HG03025 (cell line): ENCODE measurements around the gene F13A1.

Experiments used
- ATAC-seq: cut with Tn5 transposase; IDR thresholded peaks from one replicate; pipeline ENCODE4 v1.9.1; 2021; ENCODE audit warnings: mild to moderate bottlenecking, moderate library complexity; ENCODE audit not compliant: unreplicated experiment, low FRiP score

Gene F13A1

GRCh38 chr6:6319952-6320811 is at the start of gene F13A1:
Gene F13A1 (minus strand): TSS chr6:6320662. CDS start chr6:6318664, 1,998 bp downstream.
- ATAC-seq: no peak

- no peak for ATAC-seq
Observed at GRCh38 chr6:6368684-6369052, 48.2 kb upstream of the F13A1 start.

DNA sequence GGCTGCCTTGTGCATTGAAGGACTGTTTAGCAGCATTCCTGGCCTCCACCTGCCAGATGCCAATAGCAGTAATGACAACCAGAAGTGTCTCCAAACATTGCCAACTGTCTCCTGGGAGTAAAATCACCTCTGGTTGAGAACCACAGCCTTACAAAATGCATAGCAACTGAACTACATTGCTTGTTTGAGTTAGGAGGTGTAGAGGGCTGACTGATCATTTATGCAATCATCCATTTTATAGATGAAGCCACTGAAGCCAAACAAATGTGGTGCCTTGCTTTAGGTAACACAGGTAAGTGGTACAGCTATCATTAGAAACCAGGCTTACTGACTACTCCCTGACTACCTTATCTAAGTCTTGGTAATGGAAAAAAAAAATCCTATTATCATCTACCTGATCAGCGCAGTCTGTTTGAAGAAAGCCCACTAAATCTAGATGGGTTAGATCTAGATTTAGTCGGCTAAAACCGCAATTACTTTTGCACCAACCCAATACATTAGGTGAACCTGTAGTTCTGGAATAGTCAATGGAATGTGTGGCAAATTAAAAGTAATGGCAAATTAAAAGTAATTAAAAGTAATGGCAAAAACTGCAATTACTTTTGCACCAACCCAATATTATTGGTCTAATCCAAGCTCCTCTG is 47.7 kb upstream of the F13A1 start:
- no peak for ATAC-seq

- ATAC-seq: no peak
Observed at GRCh38 chr6:6366803-6367202, 46.3 kb upstream of the F13A1 start.

GRCh38 chr6:6365242-6365641 is 44.8 kb upstream of the F13A1 start:
- no peak for ATAC-seq

DNA sequence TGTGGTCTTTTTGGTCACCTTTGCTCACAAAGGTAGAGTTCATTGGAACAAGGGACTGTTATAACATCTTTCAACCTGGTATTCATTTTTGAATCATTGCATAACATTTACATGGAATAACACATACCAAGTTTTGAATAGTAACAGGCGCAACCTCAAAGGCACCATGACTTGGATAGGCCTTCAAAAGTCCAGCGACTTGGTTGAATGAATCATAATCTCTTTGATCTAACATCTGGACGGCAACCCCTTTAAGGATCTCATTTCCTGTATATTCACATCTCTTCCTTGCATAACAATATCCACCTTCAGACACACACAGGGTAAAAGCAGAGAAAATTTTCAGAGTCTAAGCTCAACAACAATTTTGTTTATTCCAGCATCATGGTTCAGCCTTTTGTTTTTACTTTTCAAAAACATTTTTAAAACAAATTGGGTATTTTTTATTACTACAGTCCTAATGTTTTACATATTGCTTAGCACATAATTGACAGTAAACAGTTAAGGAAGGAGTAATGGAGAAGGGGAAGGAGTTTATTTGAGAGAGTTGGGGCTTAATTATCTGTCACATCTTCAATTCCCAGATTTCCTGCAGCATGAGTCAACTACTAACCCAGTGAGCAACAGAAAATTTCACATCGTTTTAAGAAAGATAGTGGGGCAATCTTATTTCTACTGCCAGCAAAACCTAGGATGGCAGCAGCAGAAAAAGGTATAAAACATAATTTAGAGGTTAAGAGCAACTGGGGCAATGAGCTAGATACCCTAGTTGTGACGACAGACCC is 41.8 kb upstream of the F13A1 start:
- no peak for ATAC-seq

- ATAC-seq: no peak
Observed at GRCh38 chr6:6357530-6357929, 37.1 kb upstream of the F13A1 start.

DNA sequence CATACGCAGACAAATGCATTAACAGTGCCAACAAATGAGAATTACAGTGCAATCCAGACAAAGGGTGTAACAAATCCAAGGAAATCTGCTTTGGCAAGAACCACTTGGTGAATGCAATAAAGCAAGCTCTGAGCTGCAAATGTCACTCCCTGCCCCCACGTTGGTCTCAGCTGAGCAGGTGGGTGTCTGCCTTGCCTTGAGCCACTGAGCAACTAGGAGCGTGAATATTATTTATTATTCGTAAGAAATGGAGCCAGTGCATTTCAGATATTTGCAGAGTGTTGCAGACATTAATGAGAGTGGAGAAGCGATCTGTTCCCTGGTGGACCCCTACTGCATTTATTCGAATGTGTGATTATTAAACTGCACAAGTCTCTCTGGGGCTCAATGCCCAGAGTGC is 36.6 kb upstream of the F13A1 start:
- no peak for ATAC-seq

GRCh38 chr6:6352772-6353171 is 32.3 kb upstream of the F13A1 start:
- no peak for ATAC-seq

DNA sequence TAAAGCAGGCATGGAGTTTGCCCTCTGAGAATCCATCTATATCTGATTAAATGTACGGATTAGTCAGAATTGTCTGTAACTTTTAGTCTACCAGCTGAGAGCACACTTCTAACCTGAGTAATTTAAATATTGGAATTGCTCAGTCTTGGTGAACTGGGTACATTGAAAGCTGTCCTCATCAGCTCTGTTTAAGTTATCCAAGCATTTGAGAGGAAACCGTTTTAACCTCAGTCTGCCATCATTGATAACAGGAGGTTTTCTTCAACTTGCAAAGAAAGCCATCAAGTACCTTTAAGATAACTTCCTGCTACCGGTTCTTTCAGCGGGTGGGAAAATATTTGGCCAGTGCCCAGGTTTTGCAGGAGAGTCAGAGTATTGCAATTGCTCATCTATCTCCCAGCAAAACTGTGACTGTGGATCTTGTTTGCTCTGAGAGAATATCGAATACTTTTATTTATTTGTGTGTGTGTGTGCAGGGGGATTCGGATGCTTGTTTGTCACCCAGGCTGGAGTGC is 31.1 kb upstream of the F13A1 start:
- no peak for ATAC-seq

- ATAC-seq: no peak
Observed at GRCh38 chr6:6350696-6351095, 30.2 kb upstream of the F13A1 start.

- ATAC-seq: no peak
Observed at GRCh38 chr6:6348256-6348655, 27.8 kb upstream of the F13A1 start.

GRCh38 chr6:6346427-6347023 is 26.1 kb upstream of the F13A1 start:
- no peak for ATAC-seq

GRCh38 chr6:6333501-6333900 is 13.0 kb upstream of the F13A1 start:
- no peak for ATAC-seq

DNA sequence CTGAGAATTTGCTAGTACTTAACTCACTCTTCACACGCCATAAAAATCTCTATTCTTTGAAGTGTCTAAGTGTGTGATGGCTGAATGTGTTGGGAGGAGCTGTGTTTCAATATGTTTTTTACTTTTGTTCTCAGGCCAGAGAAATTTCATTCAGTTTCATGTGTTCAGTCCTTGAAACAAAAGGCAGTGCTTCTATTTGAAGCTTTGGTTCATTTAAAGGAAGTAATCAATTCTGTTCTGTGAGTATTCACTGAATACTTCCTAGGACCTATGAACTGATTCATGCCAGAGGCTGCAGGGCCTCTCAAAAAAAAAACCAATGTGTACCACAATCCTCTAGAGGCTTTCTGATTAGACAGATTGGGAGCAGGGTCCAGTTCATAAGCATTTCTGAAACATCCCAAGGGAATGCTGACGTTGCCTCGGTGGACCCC is 12.4 kb upstream of the F13A1 start:
- peak; percentile 36 for ATAC-seq

DNA sequence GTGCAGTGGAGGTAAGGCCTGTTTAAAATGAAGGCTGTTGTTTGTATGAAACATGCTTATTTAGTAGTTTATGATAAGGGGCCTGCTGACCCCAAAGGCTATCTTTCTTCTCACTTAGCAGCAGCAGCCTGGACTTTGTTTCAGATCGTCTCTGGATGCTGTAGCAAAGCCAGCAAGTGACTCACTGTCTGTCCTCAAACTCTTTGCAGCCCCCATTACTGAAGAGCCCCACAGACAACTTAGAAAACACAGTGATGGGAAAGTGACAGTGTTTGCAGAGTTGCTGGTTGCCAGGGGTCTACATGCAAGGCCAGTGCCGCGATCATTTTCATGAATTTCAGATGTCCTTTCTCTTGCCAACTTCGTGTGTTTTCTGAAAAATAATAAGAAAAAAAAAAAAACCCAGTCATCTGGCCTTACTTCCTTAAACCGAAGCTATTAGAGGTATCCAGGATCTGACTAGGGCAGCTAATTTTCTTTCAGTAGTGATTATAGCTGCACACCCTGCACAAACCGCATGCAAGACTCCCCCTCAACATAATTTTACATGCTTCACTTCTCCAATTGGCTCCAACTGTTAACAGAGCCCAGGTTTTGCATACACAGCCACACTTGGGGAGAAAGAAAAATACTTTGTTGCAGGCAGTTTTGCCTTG is 11.6 kb upstream of the F13A1 start:
- ATAC-seq: peak; percentile 78

GRCh38 chr6:6331393-6331792 is 10.9 kb upstream of the F13A1 start:
- ATAC-seq: peak; percentile 52

GRCh38 chr6:6330407-6330806 is 9.9 kb upstream of the F13A1 start:
- no peak for ATAC-seq

DNA sequence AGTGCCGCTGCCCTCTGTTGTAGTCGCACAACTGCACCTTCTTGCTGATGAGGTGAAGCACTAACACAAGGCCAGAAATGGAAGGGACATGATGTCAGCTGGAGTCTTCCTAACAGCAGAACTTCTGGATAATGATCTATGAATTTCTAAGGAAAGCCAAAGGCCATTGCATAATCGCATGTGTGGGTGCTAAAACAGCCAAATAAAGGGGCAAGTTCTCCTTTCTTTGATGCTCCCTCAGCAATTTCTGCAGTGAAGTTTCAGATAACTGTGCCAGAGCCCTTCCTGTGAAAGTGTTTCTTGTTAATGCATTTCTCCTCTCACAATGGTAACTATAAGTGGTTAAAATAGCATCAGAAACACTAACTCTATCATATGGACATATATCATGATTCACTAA is 8.0 kb upstream of the F13A1 start:
- no peak for ATAC-seq

GRCh38 chr6:6323352-6323751 is 2.9 kb upstream of the F13A1 start:
- ATAC-seq: no peak
